Karpas-422 (cell line): Measurements from ENCODE around the gene TBX15. TPM values are rescaled to one million over a fixed set of nuclear protein-coding genes. Genes with fewer than 3 reads are reported as not detected.

Experiments
- DNase-seq: peaks from one replicate; pipeline ENCODE4 v3.0.0-alpha.2; 2015
- H2AFZ ChIP-seq: fragments of 200-600 bp; sonication (generic); 2 replicates; pipeline ENCODE4 v1.6.1; 2014; ENCODE audit warnings: antibody characterized with exemption, low read length, mixed read lengths
- H3K27ac ChIP-seq: fragments of 200-600 bp; sonication (generic); 2 replicates; pipeline ENCODE4 v1.5.1; 2014; ENCODE audit warnings: mild to moderate bottlenecking, low read length, moderate library complexity
- H3K27me3 ChIP-seq: fragments of 200-600 bp; sonication (generic); 2 replicates; pipeline ENCODE4 v1.6.1; 2014; ENCODE audit warnings: low read length, mixed read lengths
- H3K36me3 ChIP-seq: fragments of 200-600 bp; sonication (generic); 2 replicates; pipeline ENCODE4 v1.6.1; 2014; ENCODE audit warnings: low read length, mixed read lengths; ENCODE audit not compliant: insufficient read depth
- H3K4me1 ChIP-seq: fragments of 200-600 bp; sonication (generic); 2 replicates; pipeline ENCODE4 v1.6.1; 2014; ENCODE audit warnings: mild to moderate bottlenecking, low read length, mixed read lengths
- H3K4me2 ChIP-seq: fragments of 200-600 bp; sonication (generic); 2 replicates; pipeline ENCODE4 v1.6.1; 2014; ENCODE audit warnings: low read length, low read depth, mild to moderate bottlenecking; ENCODE audit not compliant: poor library complexity, severe bottlenecking
- H3K4me3 ChIP-seq: fragments of 200-600 bp; sonication (generic); 2 replicates; pipeline ENCODE4 v1.5.1; 2014; ENCODE audit warnings: mild to moderate bottlenecking, antibody characterized with exemption, low read length, mixed read lengths
- H3K79me2 ChIP-seq: fragments of 200-600 bp; sonication (generic); 2 replicates; pipeline ENCODE4 v1.6.1; 2014; ENCODE audit warnings: mild to moderate bottlenecking, low read length, mixed read lengths
- H3K9ac ChIP-seq: fragments of 200-600 bp; sonication (generic); 2 replicates; pipeline ENCODE4 v1.6.0; 2014; ENCODE audit warnings: low read length
- H3K9me2 ChIP-seq: fragments of 200-600 bp; sonication (generic), shearing (Covaris generic); replicated peaks from 2 replicates; pipeline ENCODE4 v1.6.0; 2014; ENCODE audit warnings: mild to moderate bottlenecking, low read length, moderate library complexity; ENCODE audit not compliant: insufficient read depth
- H3K9me3 ChIP-seq: fragments of 300-700, 200-600 bp; sonication (generic); 2 replicates; pipeline ENCODE4 v1.6.1; 2014; ENCODE audit warnings: low read length, mixed read lengths
- H4K20me1 ChIP-seq: fragments of 200-600 bp; sonication (generic); 2 replicates; pipeline ENCODE4 v1.6.1; 2014; ENCODE audit warnings: mild to moderate bottlenecking, antibody characterized with exemption, low read length, low read depth; ENCODE audit not compliant: insufficient read depth
- total RNA-seq: library from RNA; depleted of rRNA; stranded (reverse); fragments of >200 nt; shearing (Covaris generic); gene quantifications from 2 replicates; pipeline ENCODE4 v1.2.3, GENCODE V29; 2014; ENCODE audit warnings: low replicate concordance

The TBX15 gene
- total RNA-seq, 1 experiment from 2014 or later, result not detected

DNA sequence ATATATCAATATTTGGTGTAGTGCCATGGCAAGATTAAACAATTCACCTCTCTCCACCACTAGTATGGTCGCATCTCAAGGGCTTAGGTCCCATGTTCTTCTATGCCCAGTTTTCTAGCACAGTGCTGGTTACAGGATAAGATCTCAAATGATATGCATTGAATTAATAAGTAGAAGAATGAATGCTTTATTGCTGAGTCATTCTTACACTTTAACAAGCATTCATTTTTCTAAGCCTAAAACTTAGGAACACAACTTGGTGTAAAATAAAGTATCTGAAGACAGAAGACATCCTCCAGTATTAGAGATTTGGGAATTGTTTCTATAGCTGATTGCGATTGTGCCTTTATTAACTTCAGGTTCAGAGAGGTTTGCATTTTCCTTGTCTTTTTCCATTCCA lies 85.8 kb downstream of the TBX15 start:
- no peaks in the 10 kb centered on the region for H3K79me2 ChIP-seq
- H3K36me3 ChIP-seq, result no peaks in the 10 kb centered on the region
- H3K4me2 ChIP-seq, result no peak overlapping the region
- no peak overlapping the region for H3K9ac ChIP-seq
- 0 out of 2 replicates have a peak, but pooled peaks cover 4% of the 10 kb centered on the region for H3K9me2 ChIP-seq
- H3K27me3 ChIP-seq, result no peaks in the 10 kb centered on the region
- DNase-seq, result no peak
- no peaks in the 10 kb centered on the region for H3K9me3 ChIP-seq
- no peak overlapping the region for H3K27ac ChIP-seq
- no peak overlapping the region for H3K4me3 ChIP-seq
- no peak overlapping the region for H2AFZ ChIP-seq
- H4K20me1 ChIP-seq, result no peaks in the 10 kb centered on the region
- no peaks in the 10 kb centered on the region for H3K4me1 ChIP-seq

DNA sequence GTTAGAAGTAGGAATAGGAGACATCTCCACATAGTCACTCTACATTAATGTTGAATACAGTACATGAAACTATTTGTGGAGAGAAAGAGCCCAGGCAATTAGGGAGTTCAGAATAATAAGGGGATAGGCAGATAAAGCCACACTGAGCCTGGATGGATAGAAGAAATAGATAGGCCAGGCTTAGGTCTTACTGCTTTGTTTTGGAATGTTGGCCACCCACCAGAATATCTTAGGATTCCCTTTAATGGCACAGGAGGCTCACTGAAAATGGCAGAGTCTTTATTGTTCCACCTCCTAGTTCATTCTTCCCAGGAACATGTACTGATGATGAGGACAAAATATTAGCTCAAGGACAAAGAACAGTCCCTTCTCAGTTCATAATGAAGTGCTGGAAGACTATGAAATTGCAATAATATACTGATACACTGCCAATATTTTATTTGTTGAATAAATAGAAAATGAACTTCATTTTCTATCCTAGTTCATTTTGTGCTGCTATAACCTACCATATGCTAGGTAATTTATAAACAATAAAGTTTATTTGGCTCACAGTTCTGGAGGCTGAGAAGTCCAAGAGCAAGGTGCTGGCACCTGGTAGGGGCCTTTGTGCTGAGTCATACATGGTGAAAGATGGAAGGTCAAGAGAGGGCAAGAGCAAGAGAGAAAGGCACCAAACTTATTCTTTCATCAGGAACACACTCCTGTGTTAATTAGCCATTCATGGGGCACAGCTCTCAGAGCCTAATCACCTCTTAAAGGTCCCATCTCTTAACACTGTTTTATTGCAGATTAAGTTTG lies 87.3 kb downstream of the TBX15 start:
- no peak overlapping the region for H3K27ac ChIP-seq
- H3K79me2 ChIP-seq, result no peaks in the 10 kb centered on the region
- H4K20me1 ChIP-seq, result no peaks in the 10 kb centered on the region
- no peak overlapping the region for H3K9ac ChIP-seq
- no peaks in the 10 kb centered on the region for H3K36me3 ChIP-seq
- 0 out of 2 replicates have a peak, but pooled peaks cover 4% of the 10 kb centered on the region for H3K9me2 ChIP-seq
- H3K4me1 ChIP-seq, result no peaks in the 10 kb centered on the region
- no peak overlapping the region for H2AFZ ChIP-seq
- no peaks in the 10 kb centered on the region for H3K9me3 ChIP-seq
- H3K27me3 ChIP-seq, result no peaks in the 10 kb centered on the region
- H3K4me3 ChIP-seq, result no peak overlapping the region
- H3K4me2 ChIP-seq, result no peak overlapping the region
- DNase-seq, result no peak

DNA sequence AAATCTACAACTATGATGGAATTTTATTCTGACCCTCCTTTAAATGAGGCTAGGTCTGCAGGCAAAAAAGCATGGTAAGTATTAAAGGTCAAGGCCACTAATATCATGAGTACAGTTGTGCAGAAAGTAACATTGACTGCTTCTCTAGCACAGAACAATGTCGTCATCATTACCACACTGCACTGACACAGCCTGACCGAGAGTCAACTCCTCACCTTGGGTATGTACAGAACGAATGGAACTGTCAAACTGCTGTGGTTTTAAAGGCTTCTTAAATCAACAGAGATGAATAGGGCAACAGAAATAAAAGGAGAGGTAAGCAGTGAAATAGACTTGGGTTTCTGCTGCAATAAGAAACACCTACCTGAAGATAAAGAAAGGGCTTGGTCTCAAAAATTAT lies 88.8 kb downstream of the TBX15 start:
- Histone ChIP-seq H3K27me3 (no peaks in the 10 kb centered on the region), H3K27ac (no peak overlapping the region), H3K4me1 (no peaks in the 10 kb centered on the region), H3K4me2 (no peak overlapping the region), H3K9me3 (no peaks in the 10 kb centered on the region), H2AFZ (no peak overlapping the region), H3K36me3 (no peaks in the 10 kb centered on the region), H3K4me3 (no peak overlapping the region), H4K20me1 (no peaks in the 10 kb centered on the region), H3K79me2 (no peaks in the 10 kb centered on the region), H3K9me2 (0 out of 2 replicates have a peak, but pooled peaks cover 4% of the 10 kb centered on the region), H3K9ac (no peak overlapping the region)
- no peak for DNase-seq

DNA sequence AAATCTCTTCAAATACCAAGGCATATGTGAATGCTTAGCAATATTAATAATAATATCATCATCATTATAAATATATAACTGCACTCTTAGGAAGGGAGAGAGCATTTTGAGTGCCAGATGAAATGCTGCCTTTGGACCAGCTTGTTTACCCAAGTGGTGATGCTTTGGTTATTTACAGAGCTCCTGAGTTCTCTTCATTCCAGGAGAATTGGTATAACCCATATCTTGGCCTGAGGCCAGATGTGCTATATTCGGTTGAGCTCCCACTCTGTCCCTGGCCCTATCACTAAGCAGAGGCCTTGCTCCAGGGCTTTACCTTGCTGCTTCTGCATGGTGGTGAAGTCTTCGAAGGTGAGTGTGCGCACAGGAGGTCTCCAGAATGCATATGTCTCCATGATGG lies 89.4 kb downstream of the TBX15 start:
- no peaks in the 10 kb centered on the region for H3K4me1 ChIP-seq
- DNase-seq, result no peak

DNA sequence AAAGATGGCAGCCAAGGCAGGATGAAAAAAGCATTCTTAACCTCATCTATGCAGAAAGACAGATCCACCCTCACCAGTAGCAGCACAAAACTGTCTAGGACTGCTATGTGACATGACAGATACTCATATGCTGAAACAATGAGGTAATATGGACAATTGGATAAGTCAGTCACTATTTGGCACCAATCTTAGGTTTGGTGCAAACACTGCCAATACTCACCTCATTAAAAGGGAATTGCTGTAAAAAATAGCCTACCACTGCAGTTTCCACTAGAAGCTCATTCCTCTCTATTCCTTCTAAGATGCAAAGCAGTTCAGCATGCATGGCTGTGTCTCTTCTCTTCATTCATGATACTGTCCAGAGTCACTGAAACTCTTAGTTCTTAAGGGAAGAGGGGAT lies 91.7 kb downstream of the TBX15 start:
- H3K9me3 ChIP-seq, result no peaks in the 10 kb centered on the region
- no peak overlapping the region for H2AFZ ChIP-seq
- H4K20me1 ChIP-seq, result no peaks in the 10 kb centered on the region
- no peaks in the 10 kb centered on the region for H3K36me3 ChIP-seq
- no peaks in the 10 kb centered on the region for H3K4me1 ChIP-seq
- no peak overlapping the region for H3K4me3 ChIP-seq
- H3K9ac ChIP-seq, result no peak overlapping the region
- no peaks in the 10 kb centered on the region for H3K79me2 ChIP-seq
- H3K4me2 ChIP-seq, result no peak overlapping the region
- no peak overlapping the region for H3K27ac ChIP-seq
- H3K27me3 ChIP-seq, result no peaks in the 10 kb centered on the region
- H3K9me2 ChIP-seq, result 0 out of 2 replicates have a peak, but pooled peaks cover 2% of the 10 kb centered on the region
- DNase-seq, result no peak

More for the DNA sequence above, 89.4 kb downstream of the TBX15 start:
- Histone ChIP-seq H3K36me3 (no peaks in the 10 kb centered on the region), H2AFZ (no peak overlapping the region), H3K9ac (no peak overlapping the region), H3K79me2 (no peaks in the 10 kb centered on the region), H3K9me3 (no peaks in the 10 kb centered on the region), H3K4me2 (no peak overlapping the region), H4K20me1 (no peaks in the 10 kb centered on the region), H3K27me3 (no peaks in the 10 kb centered on the region), H3K4me3 (no peak overlapping the region), H3K27ac (no peak overlapping the region), H3K9me2 (0 out of 2 replicates have a peak, but pooled peaks cover 4% of the 10 kb centered on the region)

DNA sequence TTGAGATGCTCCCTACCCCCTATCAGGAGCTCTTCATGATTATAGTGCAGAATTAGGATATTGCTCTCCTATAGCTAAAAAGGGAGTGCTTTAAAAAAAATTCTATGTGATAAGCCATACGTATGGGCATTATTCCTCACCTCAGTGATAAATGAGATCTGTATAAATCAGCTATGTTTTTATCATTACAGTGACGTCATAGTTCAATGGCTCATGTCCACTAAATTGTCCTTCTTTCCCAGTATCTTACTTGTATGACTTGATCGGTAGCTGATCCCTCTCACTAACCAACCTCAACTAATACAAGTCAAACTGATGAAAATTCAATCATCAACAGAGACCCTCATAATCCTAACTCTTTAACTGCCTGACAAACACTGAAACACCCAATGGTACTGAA lies 93.3 kb downstream of the TBX15 start:
- Histone ChIP-seq H3K27ac (no peak overlapping the region), H3K79me2 (no peaks in the 10 kb centered on the region), H3K9ac (no peak overlapping the region), H3K4me2 (no peak overlapping the region), H3K36me3 (no peaks in the 10 kb centered on the region), H3K9me3 (no peaks in the 10 kb centered on the region), H3K4me3 (no peak overlapping the region), H3K4me1 (no peaks in the 10 kb centered on the region), H4K20me1 (no peaks in the 10 kb centered on the region), H2AFZ (no peak overlapping the region), H3K27me3 (no peaks in the 10 kb centered on the region), H3K9me2 (no peaks in the 10 kb centered on the region)
- no peak for DNase-seq

DNA sequence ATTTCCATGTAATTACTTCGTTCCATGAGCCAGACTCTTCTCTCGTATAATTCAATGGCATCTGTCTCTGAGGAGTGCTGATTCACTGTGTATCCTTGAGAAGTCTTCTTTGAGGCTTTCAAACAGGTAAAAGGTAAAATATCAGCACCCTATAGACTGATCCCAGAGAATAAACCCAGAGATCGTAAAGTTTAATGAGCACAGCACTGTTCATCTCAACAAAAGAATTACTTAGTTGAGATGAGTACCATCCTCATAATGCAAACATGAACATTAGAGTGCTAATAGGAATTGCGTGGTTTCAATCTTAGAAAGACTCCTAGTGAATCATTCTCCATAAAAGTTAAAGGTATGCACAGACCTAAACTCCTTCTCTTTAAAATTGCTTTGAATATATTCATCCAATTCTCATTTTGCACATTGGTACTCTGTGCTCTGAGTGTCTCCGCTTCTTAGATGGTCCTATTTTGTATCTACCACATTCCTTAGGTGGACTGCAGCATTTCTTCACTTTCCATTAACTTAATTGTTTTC lies 97.2 kb downstream of the TBX15 start:
- no peak overlapping the region for H3K4me3 ChIP-seq
- no peak overlapping the region for H3K9ac ChIP-seq
- no peak for DNase-seq
- H3K9me2 ChIP-seq, result no peaks in the 10 kb centered on the region
- no peaks in the 10 kb centered on the region for H3K79me2 ChIP-seq
- peaks cover 8% of the 10 kb centered on the region for H3K4me1 ChIP-seq
- H3K27me3 ChIP-seq, result no peaks in the 10 kb centered on the region
- H3K4me2 ChIP-seq, result no peak overlapping the region
- no peaks in the 10 kb centered on the region for H3K36me3 ChIP-seq
- no peaks in the 10 kb centered on the region for H3K9me3 ChIP-seq
- H3K27ac ChIP-seq, result no peak overlapping the region
- no peaks in the 10 kb centered on the region for H4K20me1 ChIP-seq
- H2AFZ ChIP-seq, result no peak overlapping the region

DNA sequence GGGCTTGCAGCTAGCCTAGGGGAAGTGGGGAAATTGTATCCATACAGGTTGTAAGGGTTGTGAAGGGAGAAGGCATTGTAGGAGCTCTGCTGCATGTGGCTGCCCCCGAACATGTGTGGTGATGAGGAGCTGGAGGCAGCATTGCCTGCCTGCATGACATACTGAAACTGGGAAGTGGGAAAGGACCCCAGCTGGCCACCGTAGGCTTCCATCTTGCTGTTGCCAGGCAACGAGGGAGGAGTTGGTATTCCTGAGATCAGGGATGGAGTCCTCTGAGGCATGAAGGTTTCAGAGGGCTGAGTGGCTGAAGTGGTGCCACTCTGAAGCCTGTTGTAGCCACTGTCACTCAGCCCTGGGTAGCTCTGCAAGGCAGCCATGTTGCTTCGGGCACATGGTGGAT lies 103.2 kb downstream of the TBX15 start:
- Histone ChIP-seq H3K36me3 (no peaks in the 10 kb centered on the region), H3K9me3 (no peaks in the 10 kb centered on the region), H3K9ac (no peak overlapping the region), H4K20me1 (no peaks in the 10 kb centered on the region), H3K4me1 (peaks cover 8% of the 10 kb centered on the region), H3K9me2 (no peaks in the 10 kb centered on the region), H3K27me3 (no peaks in the 10 kb centered on the region), H3K79me2 (no peaks in the 10 kb centered on the region), H2AFZ (0 out of 2 replicates have a peak overlapping the region, but pooled peaks have one; percentile 43), H3K4me3 (no peak overlapping the region), H3K4me2 (no peak overlapping the region), H3K27ac (no peak overlapping the region)
- DNase-seq, result no peak
